NCI-H2196 (cell line): Measurements from ENCODE around the gene CDK10.
"Not testable (repeated sequence)": the region's sequence is repeated elsewhere in the genome, so short reads cannot be mapped to it uniquely, and the experiment has no call there.

Experiments used
- DNase-seq: peaks from one replicate; lab custom pipeline; 2025; ENCODE audit not compliant: unreplicated experiment; lab: John Stamatoyannopoulos, UW

Gene CDK10

DNA sequence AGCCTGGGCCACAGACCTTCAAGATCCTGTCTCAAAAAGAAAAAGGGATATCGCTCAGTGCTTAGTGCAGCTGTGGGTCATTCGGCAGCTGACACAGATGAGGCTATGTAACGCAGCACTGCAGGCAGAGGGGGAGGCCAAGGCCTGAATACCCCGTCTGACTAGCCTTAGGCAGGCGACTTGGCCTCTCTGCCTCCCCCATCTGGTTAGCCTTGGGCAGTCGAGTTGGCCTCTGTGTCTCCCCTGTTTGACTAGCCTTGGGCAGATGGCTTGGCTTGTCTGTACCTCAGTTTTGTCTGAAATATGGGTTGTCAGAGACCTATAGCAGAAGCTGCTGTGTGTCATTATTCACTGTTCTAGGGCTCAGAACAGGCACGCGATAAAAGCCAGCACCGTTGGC is 18.9 kb upstream of the CDK10 start:
- DNase-seq, result no peak

DNA sequence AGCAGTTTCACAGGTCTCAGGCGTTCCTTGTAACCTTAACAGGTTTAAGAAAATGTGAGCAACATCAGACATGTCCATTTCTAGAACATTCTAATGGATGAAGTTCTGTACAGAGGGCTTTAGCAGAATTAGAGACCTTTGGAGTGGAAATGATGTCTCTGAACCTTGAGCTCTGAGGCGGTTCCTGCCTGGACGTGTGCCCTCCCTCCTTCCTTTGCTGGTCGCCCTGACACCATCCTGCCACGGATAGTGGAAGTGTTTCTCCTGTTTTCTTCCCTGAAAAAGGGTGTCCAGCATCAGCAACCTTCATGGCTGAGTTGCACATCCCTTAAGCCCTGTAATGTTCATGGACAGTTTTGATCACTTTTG is 17.7 kb upstream of the CDK10 start:
- no peak for DNase-seq

DNA sequence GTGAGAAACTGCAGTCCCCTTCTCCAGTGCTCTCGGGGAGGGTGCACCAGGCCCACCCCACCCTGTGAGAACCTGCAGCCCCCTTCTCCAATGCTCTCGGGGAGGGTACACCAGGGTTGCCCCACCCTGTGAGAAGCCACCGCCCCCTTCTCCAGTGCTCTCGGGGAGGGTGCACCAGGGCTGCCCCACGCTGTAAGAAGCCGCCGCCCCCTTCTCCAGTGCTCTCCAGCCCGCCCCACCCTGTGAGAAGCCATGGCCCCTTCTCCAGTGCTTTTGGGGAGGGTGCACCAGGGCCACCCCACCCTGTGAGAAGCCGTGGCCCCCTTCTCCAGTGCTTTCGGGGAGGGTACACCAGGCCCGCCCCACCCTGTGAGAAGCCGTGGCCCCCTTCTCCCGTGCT is 16.7 kb upstream of the CDK10 start:
- DNase-seq, result no peak

DNA sequence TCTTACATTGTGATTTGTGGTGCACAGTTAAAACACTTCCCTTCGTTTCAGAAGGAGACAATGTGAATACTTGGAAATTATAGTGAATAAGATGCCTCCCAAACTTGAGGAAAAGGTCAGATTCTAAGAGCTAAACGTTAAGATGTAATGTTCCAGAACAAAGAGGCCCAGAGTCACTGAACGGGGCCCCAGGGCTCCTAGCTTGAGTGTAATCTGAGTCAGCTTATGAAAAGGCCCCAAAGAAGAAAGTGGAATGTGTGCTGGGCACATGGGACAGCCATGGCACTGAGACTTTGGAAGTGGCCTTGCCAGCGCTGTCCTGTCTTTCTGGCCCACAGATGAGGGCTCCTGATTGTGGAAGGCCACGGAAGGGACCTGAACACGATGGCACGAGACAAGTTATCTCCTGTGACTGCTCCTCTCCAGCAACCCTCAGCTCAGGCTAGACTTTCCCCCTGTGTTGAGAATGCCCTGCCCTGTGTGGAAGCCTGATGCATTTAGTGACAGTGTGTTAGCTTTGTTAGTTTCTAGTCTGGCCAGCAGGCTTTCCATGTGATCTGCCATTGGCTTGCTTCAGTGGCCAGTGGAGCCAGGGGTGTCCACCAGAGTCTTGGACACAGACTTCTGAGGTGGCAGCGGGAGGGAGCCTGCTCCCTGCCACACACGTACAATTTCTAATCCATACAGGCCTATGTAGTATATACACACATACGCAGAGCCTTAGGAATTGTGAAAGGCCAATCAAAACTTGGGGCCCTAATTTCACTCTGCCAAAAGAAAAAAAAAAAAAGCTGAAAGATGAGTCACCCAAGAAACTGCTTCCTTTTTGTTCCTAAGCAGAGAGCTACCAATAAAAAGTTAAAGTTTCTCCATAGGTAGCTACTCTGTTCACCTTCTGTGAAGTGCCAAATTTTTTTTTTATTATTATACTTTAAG is 15.7 kb upstream of the CDK10 start:
- DNase-seq, result no peak

DNA sequence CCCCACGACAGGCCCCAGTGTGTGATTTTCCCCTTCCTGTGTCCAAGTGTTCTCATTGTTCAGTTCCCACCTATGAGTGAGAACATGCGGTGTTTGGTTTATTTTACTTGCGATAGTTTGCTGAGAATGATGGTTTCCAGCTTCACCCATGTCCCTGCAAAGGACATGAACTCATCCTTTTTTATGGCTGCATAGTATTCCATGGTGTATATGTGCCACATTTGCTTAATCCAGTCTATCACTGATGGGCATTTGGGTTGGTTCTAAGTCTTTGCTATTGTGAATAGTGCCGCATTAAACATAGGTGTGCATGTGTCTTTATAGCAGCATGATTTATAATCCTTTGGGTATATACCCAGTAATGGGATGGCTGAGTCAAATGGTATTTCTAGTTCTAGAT is 14.9 kb upstream of the CDK10 start:
- not testable (repeated sequence) for DNase-seq

DNA sequence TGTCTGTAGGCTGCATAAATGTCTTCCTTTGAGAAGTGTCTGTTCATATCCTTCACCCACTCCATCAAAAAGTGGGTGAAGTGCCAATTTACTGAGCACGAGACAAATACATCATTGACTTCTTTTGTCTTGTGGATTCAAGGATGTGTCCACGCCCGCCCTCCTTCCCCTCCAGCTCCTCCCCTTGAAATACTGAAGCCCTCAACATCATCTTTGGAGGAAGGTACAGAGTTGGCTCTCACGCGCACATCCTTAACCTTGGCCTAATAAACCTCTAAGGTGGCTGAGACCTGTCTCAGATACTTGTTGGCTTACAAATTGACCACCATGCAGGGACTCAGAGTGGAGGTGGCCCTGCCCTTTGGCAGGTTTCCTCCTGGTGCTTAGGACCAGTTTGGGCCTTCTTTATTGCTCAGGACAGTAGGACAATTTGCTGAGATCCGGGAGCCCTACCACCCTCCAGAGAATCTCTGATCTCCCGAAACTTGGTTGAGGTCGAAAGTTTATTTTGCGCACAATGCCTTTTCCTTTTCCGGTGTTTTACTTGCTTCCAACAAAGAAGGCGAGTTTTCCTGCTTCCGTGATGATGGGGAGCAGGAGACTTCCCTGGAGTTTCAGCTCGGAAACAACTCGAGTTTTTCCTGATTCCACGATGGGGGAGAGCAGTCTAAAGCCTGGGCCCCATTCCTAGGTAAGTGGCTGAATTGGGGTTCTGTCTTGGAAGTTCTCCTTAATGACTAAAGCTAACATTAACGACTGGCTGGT is 14.1 kb upstream of the CDK10 start:
- no peak for DNase-seq

DNA sequence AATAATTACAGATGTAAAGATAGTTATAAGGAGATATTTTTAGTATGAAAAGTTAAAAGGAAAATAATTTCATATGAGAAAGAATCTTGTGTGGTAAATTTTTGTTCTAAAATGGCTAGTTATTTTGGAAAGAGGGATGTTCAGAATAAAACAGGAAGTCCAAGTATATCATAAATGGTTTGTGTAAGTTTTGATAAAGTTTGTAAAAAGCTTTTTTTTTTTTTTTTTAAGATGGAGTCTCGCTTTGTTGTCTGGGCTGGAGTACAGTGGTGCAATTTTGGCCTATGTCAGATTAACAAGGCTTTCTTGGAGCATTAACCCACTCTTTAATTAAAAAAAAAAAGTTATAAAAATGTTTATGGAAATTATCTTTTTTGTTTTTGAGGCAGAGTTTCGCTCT is 8.2 kb upstream of the CDK10 start:
- DNase-seq, result no peak

DNA sequence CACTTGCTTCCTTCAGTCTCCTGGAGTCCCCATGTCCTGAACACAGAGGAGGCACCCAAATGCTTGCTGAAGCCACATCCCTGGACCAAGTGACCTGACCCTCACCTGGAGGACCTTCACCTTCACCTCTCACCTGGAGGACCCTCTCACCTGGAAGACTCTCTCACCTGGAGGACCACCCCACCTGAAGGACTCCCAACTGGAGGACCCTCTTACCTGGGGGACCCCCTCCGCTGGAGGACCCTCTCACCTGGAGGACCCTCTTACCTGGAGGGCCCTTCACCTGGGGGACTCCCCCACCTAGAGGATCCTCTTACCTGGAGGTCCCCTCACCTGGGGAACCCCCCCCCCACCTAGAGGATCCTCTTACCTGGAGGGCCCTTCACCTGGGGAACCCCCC is 573 bp upstream of the CDK10 start:
- DNase-seq, result no peak

DNA sequence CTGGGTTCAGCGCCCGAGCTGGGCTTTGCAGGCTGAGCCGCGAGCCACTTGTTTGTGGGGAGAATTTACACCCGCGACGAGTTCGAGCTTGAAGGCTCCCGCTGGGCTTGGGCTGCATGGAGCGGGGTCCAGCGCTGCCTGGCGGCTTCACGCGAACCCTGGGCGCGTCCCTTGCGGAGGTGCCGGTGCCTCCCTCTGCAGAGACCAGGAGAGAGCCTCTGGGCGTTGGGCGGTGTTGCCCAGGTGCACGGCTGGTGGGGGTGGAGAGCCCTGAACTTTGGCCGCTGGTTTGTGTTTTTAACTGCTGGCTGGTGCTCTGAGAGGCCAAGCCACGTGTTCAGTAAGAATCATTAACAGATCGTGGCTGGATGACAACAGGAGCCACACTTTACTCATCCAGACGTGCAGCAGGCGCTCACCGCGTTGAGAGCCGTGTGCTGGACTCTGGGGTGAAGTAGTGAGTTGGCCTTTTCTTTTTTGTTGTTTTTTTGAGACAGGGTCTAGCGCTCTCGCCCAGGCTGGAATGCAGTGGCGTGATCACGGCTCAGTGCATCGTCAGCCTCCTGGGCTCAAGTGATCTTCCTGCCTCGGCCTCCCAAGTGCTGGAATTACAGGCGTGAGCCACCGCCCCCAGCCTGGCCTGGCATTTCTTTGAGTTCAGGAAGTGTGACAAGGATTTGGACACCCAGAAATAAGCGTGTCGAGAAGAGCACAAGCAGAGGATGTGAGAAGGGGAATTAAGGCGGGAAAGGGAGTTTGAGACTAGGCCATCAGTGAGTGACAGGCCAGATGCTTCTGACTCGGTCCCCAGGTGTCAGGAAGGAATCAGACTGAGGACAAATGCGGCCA is 827 bp downstream of the CDK10 start:
- DNase-seq, result peak; percentile 27

DNA sequence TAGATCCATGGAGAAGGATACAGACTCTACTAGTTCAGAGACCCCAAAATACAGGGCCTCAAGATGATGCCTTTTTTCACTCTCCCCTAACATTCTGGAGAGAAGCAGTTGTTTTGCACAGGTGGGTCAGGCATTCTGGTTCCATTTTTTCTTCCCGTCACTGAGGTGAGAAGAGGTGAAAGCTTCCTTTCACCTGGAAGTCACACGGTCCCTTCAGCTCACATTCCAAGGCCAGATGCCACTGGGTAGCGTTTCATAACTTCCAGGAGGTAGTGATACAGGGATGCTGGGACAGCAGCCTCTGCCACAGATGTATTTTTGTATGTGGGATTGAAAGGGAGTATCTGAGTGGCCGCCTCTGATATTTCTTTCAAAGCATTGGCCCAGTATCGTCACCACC is 1.9 kb downstream of the CDK10 start:
- DNase-seq, result no peak

DNA sequence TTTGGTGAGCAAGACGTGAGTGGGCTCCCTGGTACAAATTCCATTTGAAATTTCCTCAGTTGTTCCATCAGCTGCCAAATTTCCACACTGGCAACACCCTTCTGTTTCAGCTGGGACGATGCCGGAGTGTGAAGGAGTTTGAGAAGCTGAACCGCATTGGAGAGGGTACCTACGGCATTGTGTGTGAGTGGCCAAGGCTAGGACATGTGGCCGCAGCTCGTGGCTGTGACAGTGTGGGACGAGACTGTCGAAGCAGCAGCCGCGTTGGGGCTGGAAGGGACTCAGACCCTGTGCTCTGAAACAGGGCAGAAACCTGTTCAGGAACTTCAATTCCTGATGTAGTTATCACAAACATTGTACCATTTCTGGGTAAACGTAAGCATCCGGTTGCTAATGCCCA is 2.7 kb downstream of the CDK10 start:
- no peak for DNase-seq

DNA sequence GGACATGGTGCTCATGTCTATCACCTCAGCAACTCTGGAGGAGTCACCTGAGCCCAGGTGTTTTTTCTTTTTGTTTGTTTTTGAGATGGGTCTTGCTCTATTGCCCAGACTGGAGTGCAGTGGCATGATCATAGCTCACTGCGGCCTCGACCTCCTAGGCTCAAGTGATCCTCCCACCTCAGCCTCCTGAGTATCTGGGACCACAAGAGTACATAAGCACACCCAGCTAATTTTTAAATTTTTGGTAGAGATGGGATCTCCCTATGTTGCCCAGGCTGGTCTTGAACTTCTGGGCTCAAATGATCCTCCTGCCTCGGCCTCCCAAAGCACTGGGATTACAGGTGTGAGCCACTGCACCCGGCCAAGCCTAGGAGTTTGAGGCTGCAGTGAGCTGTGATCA is 3.1 kb downstream of the CDK10 start:
- not testable (repeated sequence) for DNase-seq

DNA sequence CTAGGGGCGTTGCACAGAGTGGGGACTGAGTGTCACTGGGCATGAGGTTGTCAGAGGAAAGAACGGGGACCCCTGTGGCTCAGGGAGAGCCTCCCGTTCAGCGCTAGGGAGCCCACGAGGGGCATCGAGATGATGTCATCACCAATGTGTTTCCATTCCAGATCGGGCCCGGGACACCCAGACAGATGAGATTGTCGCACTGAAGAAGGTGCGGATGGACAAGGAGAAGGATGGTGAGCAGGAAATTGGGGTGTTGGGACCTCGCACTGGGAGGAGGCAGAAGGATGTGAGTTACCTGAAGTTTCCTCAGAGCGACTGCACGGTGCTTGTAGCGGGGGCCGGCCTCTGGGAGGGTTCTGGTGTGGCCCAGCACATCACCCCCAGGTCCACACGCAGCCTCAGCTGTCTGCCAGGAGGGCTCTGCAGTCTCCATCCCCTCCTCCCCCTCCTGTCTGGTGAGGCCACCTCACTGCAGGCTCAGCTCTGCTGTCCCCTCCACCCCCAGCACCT is 4.0 kb downstream of the CDK10 start:
- no peak for DNase-seq

DNA sequence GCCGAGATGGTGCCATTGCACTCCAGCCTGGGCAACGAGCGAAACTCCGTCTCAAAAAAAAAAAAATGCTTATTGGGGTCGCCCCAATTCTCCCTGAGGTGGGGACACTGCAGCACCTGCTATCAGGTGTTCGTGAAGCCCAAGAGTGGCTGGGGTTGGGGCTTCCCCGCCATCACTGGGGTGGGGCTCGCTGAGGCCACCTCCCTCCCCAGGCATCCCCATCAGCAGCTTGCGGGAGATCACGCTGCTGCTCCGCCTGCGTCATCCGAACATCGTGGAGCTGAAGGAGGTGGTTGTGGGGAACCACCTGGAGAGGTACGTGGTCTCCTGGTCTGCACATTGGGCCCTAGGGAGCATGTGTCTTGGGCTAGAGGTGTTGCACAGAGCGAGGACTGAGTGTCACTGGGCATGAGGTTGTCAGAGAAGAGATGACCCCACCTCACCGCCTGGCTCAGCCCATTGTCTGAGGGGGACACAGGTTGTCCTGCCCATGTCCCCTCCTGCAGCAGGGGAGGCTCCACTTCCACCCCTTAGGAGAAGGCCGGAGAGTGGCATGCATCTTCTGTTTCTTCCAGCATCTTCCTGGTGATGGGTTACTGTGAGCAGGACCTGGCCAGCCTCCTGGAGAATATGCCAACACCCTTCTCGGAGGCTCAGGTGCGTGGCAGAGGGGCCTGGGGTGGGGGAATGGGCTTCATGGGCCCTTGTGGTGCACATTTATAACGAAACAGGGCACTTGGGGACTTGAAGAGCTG is 4.9 kb downstream of the CDK10 start:
- DNase-seq, result no peak

DNA sequence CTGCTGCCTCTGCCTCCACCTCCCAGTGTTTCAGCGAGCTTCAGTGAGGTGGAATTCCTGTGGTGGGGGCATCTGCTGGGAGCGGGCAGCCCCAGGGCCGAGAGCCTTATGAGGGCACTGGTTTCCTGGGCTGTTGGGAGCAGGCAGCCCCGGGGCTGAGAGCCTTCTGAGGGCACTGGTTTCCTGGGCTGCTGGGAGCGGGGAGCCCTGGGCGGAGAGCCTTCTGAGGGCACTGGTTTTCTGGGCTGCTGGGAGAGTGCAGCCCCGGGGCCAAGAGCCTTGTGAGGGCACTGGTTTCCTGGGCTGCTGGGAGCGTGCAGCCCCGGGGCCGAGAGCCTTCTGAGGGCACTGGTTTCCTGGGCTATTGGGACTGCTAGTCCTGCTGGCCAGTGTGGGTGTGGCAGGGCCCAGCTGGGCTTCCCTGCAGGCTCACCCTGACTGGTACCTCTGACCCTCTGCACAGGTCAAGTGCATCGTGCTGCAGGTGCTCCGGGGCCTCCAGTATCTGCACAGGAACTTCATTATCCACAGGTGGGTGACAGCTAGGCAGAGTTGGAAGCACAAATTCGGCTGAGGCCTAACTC is 5.6 kb downstream of the CDK10 start:
- DNase-seq, result no peak

DNA sequence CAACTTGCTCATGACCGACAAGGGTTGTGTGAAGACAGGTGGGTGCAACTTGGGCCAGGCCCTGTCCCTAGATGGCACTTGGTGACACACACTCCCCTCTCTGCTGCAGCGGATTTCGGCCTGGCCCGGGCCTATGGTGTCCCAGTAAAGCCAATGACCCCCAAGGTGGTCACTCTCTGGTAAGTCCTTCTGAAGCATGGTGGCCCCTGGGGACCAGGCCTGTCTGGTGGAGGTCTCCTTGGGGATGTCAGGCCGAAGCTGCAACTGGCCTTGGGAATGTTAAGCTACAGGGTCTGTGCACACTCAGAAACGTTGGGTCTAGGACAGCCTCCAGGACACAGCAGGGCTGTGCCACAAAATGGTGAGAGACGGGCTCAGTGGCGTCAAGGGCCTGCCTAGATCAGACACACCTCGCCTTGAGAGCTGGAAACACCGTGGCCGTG is 6.8 kb downstream of the CDK10 start:
- no peak for DNase-seq

DNA sequence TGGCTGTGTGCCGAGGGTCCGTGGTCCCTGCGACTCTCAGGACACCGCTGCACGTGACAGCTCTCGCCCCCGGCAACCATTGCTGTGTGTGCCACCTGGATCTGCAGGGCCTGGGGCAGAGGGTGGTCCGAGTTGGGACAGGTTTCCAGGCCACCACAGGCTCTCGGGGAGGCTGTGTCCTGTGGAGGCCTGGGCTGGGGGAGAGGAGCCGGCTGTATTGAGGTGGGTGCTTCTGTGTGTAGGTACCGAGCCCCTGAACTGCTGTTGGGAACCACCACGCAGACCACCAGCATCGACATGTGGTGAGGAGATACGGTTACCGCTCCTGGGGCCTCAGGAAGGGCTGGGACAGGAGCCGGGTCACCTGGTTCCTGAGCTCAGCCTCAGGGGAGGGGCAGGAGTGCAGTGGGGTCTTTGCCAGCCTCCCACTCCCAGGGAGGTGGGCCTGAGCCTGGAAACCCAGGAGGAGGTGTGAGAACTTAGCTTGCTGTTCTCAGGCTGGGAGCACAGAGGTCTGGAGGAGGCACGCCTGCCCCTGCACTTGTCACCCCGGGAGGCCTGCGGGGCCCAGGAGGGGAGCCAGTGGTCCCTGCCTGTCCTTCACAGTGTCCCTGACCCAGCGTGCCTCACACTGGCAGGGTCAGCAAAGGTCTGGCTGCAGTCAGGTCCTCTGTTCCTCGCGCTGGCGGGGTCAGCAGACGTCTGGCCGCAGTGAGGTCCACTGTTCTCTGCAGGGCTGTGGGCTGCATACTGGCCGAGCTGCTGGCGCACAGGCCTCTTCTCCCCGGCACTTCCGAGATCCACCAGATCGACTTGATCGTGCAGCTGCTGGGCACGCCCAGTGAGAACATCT is 7.7 kb downstream of the CDK10 start:
- DNase-seq, result no peak

DNA sequence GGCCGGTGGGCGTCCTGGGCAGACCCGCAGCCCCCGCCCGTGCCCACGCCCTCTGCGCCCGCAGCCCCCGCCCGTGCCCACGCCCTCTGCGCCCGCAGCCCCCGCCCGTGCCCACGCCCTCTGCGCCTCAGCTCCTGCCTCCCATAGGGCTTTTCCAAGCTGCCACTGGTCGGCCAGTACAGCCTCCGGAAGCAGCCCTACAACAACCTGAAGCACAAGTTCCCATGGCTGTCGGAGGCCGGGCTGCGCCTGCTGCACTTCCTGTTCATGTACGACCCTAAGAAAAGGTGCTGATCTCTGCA is 8.2 kb downstream of the CDK10 start:
- DNase-seq, result not testable (repeated sequence)

DNA sequence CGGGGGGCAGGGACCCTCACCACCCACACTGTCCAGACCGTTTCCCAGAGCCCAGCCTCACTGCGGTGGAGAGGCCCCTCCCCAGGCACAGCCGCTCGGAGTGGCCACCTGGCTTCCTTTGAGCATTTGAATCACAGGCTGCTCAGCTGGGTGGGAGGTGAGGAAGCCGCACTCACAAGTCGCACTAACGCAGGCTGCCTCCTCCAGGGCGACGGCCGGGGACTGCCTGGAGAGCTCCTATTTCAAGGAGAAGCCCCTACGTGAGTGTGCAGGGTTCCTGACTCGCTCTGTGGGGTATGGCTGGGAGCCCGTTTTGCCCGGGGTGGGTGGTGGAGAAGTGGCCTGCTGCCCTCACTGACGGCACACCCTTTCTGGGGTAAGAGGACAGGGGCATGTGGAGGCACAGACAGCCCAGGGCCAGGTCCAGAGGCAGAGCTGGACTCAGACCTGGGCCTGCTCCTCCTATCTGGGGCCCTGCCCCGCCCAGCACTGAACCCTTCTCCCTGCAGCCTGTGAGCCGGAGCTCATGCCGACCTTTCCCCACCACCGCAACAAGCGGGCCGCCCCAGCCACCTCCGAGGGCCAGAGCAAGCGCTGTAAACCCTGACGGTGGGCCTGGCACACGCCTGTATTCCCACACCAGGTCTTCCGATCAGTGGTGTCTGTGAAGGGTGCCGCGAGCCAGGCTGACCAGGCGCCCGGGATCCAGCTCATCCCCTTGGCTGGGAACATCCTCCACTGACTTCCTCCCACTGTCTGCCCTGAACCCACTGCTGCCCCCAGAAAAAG is 8.8 kb downstream of the CDK10 start:
- no peak for DNase-seq
